PC-3 (cell line): ENCODE data around the gene TTF1. TPM values are rescaled to one million over a fixed set of nuclear protein-coding genes. Genes with fewer than 3 reads are reported as not detected.

Experiments used
- ATAC-seq: fragments of 200-7000 bp; cut with Tn5 transposase; 2 replicates; pipeline ENCODE4 v1.9.1; 2020; ENCODE audit warnings: mild to moderate bottlenecking, moderate library complexity
- BruUV-seq: library from RNA; stranded (reverse); fragments of 400-500 nt; replicated peaks from 2 replicates; lab custom pipeline; 2021; lab: Mats Ljungman, UMichigan
- CTCF ChIA-PET: fragments of 300-600 bp; sonication (Branson Sonifier 250); formaldehyde crosslinking; loops from one replicate; lab custom pipeline; 2022; ENCODE audit warnings: antibody characterized with exemption; lab: Charles Lee
- POLR2A ChIA-PET: fragments of 300-600 bp; sonication (Branson Sonifier 250); formaldehyde crosslinking; loops from one replicate; lab custom pipeline; 2022; ENCODE audit warnings: antibody characterized with exemption; ENCODE audit not compliant: unreplicated experiment; lab: Charles Lee
- DNase-seq: peaks from one replicate; pipeline ENCODE4 v3.0.0-alpha.2; 2015
- H2AFZ ChIP-seq: fragments of 300-600 bp; sonication (generic); 2 replicates; pipeline ENCODE4 v1.6.0; 2016; ENCODE audit warnings: antibody characterized with exemption, low read length
- H3F3A ChIP-seq: fragments of 300-600 bp; sonication (generic); one replicate; pipeline ENCODE4 v1.6.0; 2017; ENCODE audit warnings: antibody characterized with exemption, low read length, control low read depth, mild to moderate bottlenecking; ENCODE audit not compliant: unreplicated experiment
- H3K27ac ChIP-seq: fragments of 300-600 bp; sonication (generic); 2 replicates; pipeline ENCODE4 v1.5.1; 2016; ENCODE audit warnings: mild to moderate bottlenecking, low read length
- H3K27me3 ChIP-seq: fragments of 300-600 bp; sonication (generic); 2 replicates; pipeline ENCODE4 v1.6.1; 2016; ENCODE audit warnings: low read length, mixed read lengths
- H3K36me3 ChIP-seq: fragments of 300-600 bp; sonication (generic); 2 replicates; pipeline ENCODE4 v1.6.1; 2016; ENCODE audit warnings: low read depth, mixed run types, low read length, mixed read lengths
- H3K4me1 ChIP-seq: fragments of 300-600 bp; sonication (generic); 2 replicates; pipeline ENCODE4 v1.5.1; 2016; ENCODE audit warnings: low read length; ENCODE audit not compliant: insufficient read depth
- H3K4me2 ChIP-seq: fragments of 300-600 bp; sonication (generic); 2 replicates; pipeline ENCODE4 v1.6.0; 2016; ENCODE audit warnings: low read length
- H3K4me3 ChIP-seq: fragments of 300-600 bp; sonication (generic); 2 replicates; pipeline ENCODE4 v1.5.1; 2016; ENCODE audit warnings: mild to moderate bottlenecking, low read length, mixed read lengths
- H3K79me2 ChIP-seq: fragments of 300-600 bp; sonication (generic); 2 replicates; pipeline ENCODE4 v1.6.1; 2017; ENCODE audit warnings: low read length, mixed read lengths
- H3K9ac ChIP-seq: fragments of 300-600 bp; sonication (generic); 2 replicates; pipeline ENCODE4 v1.6.0; 2016; ENCODE audit warnings: mild to moderate bottlenecking, low read length
- H3K9me2 ChIP-seq: fragments of 300-600 bp; sonication (generic); replicated peaks from 2 replicates; pipeline ENCODE4 v1.6.1; 2016; ENCODE audit warnings: mixed run types, low read length, mixed read lengths
- H3K9me3 ChIP-seq: fragments of 300-600 bp; sonication (generic); 2 replicates; pipeline ENCODE4 v1.6.1; 2016; ENCODE audit warnings: low read length, mixed read lengths
- H4K20me1 ChIP-seq: fragments of 300-600 bp; sonication (generic); 2 replicates; pipeline ENCODE4 v1.6.1; 2016; ENCODE audit warnings: low read length, mixed read lengths
- CTCF ChIP-seq: fragments of 300-600 bp; sonication (generic); conservative IDR thresholded peaks from 2 replicates; pipeline ENCODE4 v1.5.1; 2017; ENCODE audit warnings: antibody characterized with exemption, low read depth, mild to moderate bottlenecking, low read length
- EZH2 ChIP-seq: fragments of 300-600 bp; sonication (generic); IDR thresholded peaks from one replicate; pipeline ENCODE4 v1.6.1; 2017; ENCODE audit warnings: antibody characterized with exemption, mild to moderate bottlenecking, low read length; ENCODE audit not compliant: unreplicated experiment
- EZH2phosphoT487 ChIP-seq: fragments of 300-600 bp; sonication (generic); IDR thresholded peaks from 2 replicates; pipeline ENCODE4 v1.6.1; 2018; ENCODE audit warnings: mild to moderate bottlenecking, antibody characterized with exemption, low read length, borderline replicate concordance
- intact Hi-C: fragments of 100-400 bp; cut with micrococcal nuclease; formaldehyde crosslinking; loops from 2 replicates; pipeline ENCODE4 v1.9.0; 2023
- total RNA-seq: library from RNA; depleted of rRNA; stranded (reverse); fragments of >200 nt; gene quantifications from 2 replicates; pipeline ENCODE4 v1.2.3, GENCODE V29; 2014

The TTF1 gene
- total RNA-seq, 1 experiment from 2014 or later: 9.6 TPM

DNA sequence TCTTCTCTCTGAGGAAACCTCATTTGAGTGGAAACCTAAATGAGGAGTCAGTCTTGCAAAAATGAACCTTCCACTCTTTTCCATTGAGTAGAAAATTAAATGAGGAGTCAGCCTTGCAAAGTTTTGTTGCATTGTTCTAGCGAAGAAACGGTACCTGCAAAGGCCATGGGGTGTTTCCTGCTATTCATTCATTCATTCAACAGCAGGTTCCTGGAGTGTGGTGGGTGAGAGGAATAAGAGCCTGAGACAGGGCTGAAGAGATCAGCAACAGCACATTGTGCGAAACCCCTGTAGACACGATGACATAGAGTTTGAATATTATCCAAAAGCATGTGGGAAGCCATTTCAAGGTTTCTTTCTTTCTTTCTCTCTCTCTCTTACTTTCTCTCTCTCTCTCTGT, 37.2 kb downstream of the TTF1 start:
- H3K9ac ChIP-seq: no peak overlapping the region
- no peaks in the 10 kb centered on the region for H3K9me3 ChIP-seq
- ATAC-seq (no peak), DNase-seq (no peak)
- ChIA-PET POLR2A (no interaction called here), CTCF (no interaction called here)
- H3K36me3 ChIP-seq: no peaks in the 10 kb centered on the region
- no peaks in the 10 kb centered on the region for H3K79me2 ChIP-seq
- no TSS peak for BruUV-seq
- no peak overlapping the region for H3K4me2 ChIP-seq
- intact Hi-C loops: no loop called here
- H3K27ac ChIP-seq: no peak overlapping the region
- no peak overlapping the region for H3K4me3 ChIP-seq
- peaks cover 4% of the 10 kb centered on the region; the same call in 1 of the 2 replicates for H3K4me1 ChIP-seq
- no peak for TF ChIP-seq EZH2phosphoT487
- no peak for TF ChIP-seq CTCF
- no peak for TF ChIP-seq EZH2
- H4K20me1 ChIP-seq: no peaks in the 10 kb centered on the region
- H2AFZ ChIP-seq: no peak overlapping the region
- H3K9me2 ChIP-seq: no peaks in the 10 kb centered on the region
- H3F3A ChIP-seq: no peaks in the 10 kb centered on the region
- no peaks in the 10 kb centered on the region for H3K27me3 ChIP-seq

GRCh38 chr9:132367613-132368313, 38.9 kb downstream of the TTF1 start:
- H3K9ac ChIP-seq: no peak overlapping the region
- no peaks in the 10 kb centered on the region for H3K27me3 ChIP-seq
- intact Hi-C loops: no loop called here
- no TSS peak for BruUV-seq
- no peaks in the 10 kb centered on the region for H3K9me2 ChIP-seq
- ChIA-PET POLR2A (interaction anchor here (0.6 kb wide), 1 partner anchor 14 kb away, joined by 4 read pairs; no protein-coding TSS in a partner anchor), CTCF (no interaction called here)
- H3K27ac ChIP-seq: no peak overlapping the region
- H3K79me2 ChIP-seq: no peaks in the 10 kb centered on the region
- H4K20me1 ChIP-seq: no peaks in the 10 kb centered on the region
- ATAC-seq (no peak), DNase-seq (no peak)
- no peaks in the 10 kb centered on the region for H3K36me3 ChIP-seq
- H3K4me3 ChIP-seq: no peak overlapping the region
- no peaks in the 10 kb centered on the region for H3K4me1 ChIP-seq
- no peak overlapping the region for H2AFZ ChIP-seq
- H3K9me3 ChIP-seq: no peaks in the 10 kb centered on the region
- no peaks in the 10 kb centered on the region for H3F3A ChIP-seq
- TF ChIP-seq CTCF: no peak
- no peak for TF ChIP-seq EZH2
- TF ChIP-seq EZH2phosphoT487: no peak
- H3K4me2 ChIP-seq: no peak overlapping the region

DNA sequence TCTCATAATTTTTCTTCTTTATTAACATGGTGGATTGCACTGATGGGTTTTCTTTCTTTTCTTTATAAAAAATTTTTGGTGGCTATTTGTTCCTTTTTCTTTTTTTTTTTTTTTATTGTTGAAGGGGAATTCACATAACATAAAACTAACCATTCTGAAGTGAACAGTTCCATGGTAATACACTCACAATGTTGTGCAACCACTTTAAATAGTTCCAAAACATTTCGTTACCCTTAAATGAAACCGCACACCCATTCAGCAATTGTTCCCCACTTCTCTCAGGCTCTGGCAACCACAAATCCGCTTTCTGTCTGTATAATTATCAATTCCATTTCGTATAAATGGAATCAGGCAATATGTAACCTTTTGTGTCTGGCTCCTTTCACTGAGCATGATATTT, 40.2 kb downstream of the TTF1 start:
- H3K4me1 ChIP-seq: no peaks in the 10 kb centered on the region
- H3K9ac ChIP-seq: no peak overlapping the region
- POLR2A ChIA-PET: no interaction called here
- no peak overlapping the region for H2AFZ ChIP-seq
- H3K27me3 ChIP-seq: no peaks in the 10 kb centered on the region
- no peak overlapping the region for H3K4me3 ChIP-seq
- H4K20me1 ChIP-seq: no peaks in the 10 kb centered on the region
- H3K27ac ChIP-seq: no peak overlapping the region
- H3K9me2 ChIP-seq: no peaks in the 10 kb centered on the region
- BruUV-seq: no TSS peak
- DNase-seq (no peak), ATAC-seq (no peak)
- no peak for TF ChIP-seq EZH2phosphoT487
- no peak for TF ChIP-seq CTCF
- TF ChIP-seq EZH2: no peak
- no peak overlapping the region for H3K4me2 ChIP-seq
- intact Hi-C loops: no loop called here
- H3K36me3 ChIP-seq: no peaks in the 10 kb centered on the region
- CTCF ChIA-PET: no interaction called here
- H3K79me2 ChIP-seq: no peaks in the 10 kb centered on the region
- no peaks in the 10 kb centered on the region for H3K9me3 ChIP-seq
- no peaks in the 10 kb centered on the region for H3F3A ChIP-seq
